Lung (tissue), 12 donors: Measurements from ENCODE around the gene C2CD3. TPM values are rescaled to one million over a fixed set of nuclear protein-coding genes. Genes with fewer than 3 reads are reported as not detected.

Experiments
- ATAC-seq: fragments of 200-7000 bp; cut with Tn5 transposase; one replicate; pipeline ENCODE4 v1.9.1; 2020; ENCODE audit warnings: moderate number of reproducible peaks; ENCODE audit not compliant: insufficient read depth, low FRiP score
- DNase-seq, 3 donors: peaks; one replicate each; pipeline ENCODE4 v3.0.0-alpha.2; 2013 to 2017
- H3K27ac ChIP-seq, 2 donors: one replicate each; pipeline ENCODE4 v1.5.1; 2013; ENCODE audit warnings: mild to moderate bottlenecking in 2 of 2, moderate library complexity in 2 of 2, control low read depth in 1 of 2, inconsistent platforms in 1 of 2, low read depth in 1 of 2, low read length in 1 of 2
- H3K27me3 ChIP-seq, 3 donors: one replicate each; pipeline ENCODE4 v1.5.1; 2013; ENCODE audit warnings: low read length in 2 of 3; ENCODE audit not compliant: control insufficient read depth in 3 of 3, insufficient read depth in 3 of 3
- H3K36me3 ChIP-seq, 4 donors: one replicate each; pipeline ENCODE4 v1.5.1; 2013; ENCODE audit warnings: low read length in 4 of 4, mild to moderate bottlenecking in 1 of 4, moderate library complexity in 1 of 4; ENCODE audit not compliant: control insufficient read depth in 4 of 4, insufficient read depth in 4 of 4
- H3K4me1 ChIP-seq, 5 donors: one replicate each; pipeline ENCODE4 v1.5.1; 2013; ENCODE audit warnings: low read length in 5 of 5, mild to moderate bottlenecking in 2 of 5, moderate library complexity in 1 of 5; ENCODE audit not compliant: control insufficient read depth in 5 of 5, insufficient read depth in 5 of 5
- H3K4me3 ChIP-seq: one replicate; pipeline ENCODE4 v1.5.1; 2013; ENCODE audit warnings: mild to moderate bottlenecking, control low read depth, moderate library complexity
- H3K9ac ChIP-seq, 2 donors: one replicate each; pipeline ENCODE4 v1.5.1; 2013; ENCODE audit warnings: low read length in 2 of 2, control low read depth in 1 of 2; ENCODE audit not compliant: insufficient read depth in 1 of 2
- H3K9me3 ChIP-seq, 4 donors: one replicate each; pipeline ENCODE4 v1.5.1; 2013; ENCODE audit warnings: low read length in 3 of 4, mild to moderate bottlenecking in 1 of 4, moderate library complexity in 1 of 4; ENCODE audit not compliant: control insufficient read depth in 4 of 4, insufficient read depth in 3 of 4
- WGBS, 2 donors: extraction: QIAGEN DNeasy Blood & Tissue Kit; methylation state at CpG; one replicate each; pipeline ENCODE4 v1.1.7; 2013; 5-methylcytosine and 5-hydroxymethylcytosine counted together
- polyA plus RNA-seq, 2 donors: library from polyadenylated mRNA; stranded (reverse); fragments of 200-250 nt; gene quantifications; one replicate each; pipeline ENCODE4 v1.2.1, GENCODE V29; 2013
- total RNA-seq, 2 donors: library from RNA; depleted of rRNA in 1 of 2; stranded (reverse); fragments of >200 nt in 1 of 2; gene quantifications; one replicate each; pipeline ENCODE4 v1.2.1, GENCODE V29; 2014 to 2021
- TF ChIP-seq, protein P1 (sequence below): IDR thresholded peaks from 2 replicates; pipeline ENCODE4 v1.5.1; 2012; ENCODE audit warnings: mild to moderate bottlenecking; ENCODE audit errors: control extremely low read depth, extremely low read depth
- donor health status: control.
- donor health status: control.
- donor health status: Bipolar disorder and iron deficiency.
- donor health status: healthy.
- donor health status: DM: yes; HTN: yes; CAD: no.

The C2CD3 gene
- total and polyA plus RNA-seq, 4 donors = 10.2 to 31.3 (median 20.7) TPM

- H3K27ac ChIP-seq = no peak overlapping the region
- no peak for DNase-seq
- peaks cover 11 to 41% (median 17%) of the 10 kb centered on the region in 4 donors for H3K36me3 ChIP-seq
- H3K9ac ChIP-seq = no peak overlapping the region
- TF ChIP-seq, protein P1, sequence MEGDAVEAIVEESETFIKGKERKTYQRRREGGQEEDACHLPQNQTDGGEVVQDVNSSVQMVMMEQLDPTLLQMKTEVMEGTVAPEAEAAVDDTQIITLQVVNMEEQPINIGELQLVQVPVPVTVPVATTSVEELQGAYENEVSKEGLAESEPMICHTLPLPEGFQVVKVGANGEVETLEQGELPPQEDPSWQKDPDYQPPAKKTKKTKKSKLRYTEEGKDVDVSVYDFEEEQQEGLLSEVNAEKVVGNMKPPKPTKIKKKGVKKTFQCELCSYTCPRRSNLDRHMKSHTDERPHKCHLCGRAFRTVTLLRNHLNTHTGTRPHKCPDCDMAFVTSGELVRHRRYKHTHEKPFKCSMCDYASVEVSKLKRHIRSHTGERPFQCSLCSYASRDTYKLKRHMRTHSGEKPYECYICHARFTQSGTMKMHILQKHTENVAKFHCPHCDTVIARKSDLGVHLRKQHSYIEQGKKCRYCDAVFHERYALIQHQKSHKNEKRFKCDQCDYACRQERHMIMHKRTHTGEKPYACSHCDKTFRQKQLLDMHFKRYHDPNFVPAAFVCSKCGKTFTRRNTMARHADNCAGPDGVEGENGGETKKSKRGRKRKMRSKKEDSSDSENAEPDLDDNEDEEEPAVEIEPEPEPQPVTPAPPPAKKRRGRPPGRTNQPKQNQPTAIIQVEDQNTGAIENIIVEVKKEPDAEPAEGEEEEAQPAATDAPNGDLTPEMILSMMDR = no peak
- WGBS, 2 donors = 91 to 100% methylated on average over 1 of the region's 1 CpG
- H3K27me3 ChIP-seq = no peaks in the 10 kb centered on the region
- no peak for ATAC-seq
- no peaks in the 10 kb centered on the region for H3K9me3 ChIP-seq
- no peaks in the 10 kb centered on the region for H3K4me1 ChIP-seq
- H3K4me3 ChIP-seq = no peak overlapping the region
Measured at GRCh38 chr11:74100735-74101134, 70.1 kb downstream of the C2CD3 start.

DNA sequence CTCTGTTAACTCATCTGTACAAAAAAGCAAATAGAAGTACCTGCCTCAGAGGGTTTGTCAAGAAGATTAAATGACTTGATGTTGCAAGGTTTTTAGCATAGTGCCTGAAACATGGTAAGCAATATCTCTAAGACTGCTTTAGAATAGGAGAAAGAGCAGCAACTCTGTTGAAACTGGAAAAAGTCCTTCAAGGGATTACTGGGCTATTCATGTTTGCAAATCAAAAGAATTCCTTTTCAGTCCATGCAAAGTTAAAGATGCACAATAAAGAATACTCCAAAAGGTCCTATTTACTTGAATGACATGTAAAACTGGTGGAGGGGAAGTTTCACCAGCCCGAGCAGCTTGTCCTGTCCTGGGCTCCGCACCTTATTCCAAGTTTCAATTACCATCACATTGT lies 70.6 kb downstream of the C2CD3 start:
- ATAC-seq (no peak), DNase-seq (no peak)
- H3K9me3 ChIP-seq = no peaks in the 10 kb centered on the region
- no peak overlapping the region for H3K9ac ChIP-seq
- H3K27ac ChIP-seq = no peak overlapping the region
- no peak overlapping the region for H3K4me3 ChIP-seq
- WGBS, 2 donors = 97 to 98% methylated on average over 2 of the region's 2 CpGs
- H3K4me1 ChIP-seq = no peaks in the 10 kb centered on the region
- H3K36me3 ChIP-seq = peaks cover 11 to 36% (median 14%) of the 10 kb centered on the region in 4 donors
- H3K27me3 ChIP-seq = no peaks in the 10 kb centered on the region
- TF ChIP-seq, protein P1 = no peak

DNA sequence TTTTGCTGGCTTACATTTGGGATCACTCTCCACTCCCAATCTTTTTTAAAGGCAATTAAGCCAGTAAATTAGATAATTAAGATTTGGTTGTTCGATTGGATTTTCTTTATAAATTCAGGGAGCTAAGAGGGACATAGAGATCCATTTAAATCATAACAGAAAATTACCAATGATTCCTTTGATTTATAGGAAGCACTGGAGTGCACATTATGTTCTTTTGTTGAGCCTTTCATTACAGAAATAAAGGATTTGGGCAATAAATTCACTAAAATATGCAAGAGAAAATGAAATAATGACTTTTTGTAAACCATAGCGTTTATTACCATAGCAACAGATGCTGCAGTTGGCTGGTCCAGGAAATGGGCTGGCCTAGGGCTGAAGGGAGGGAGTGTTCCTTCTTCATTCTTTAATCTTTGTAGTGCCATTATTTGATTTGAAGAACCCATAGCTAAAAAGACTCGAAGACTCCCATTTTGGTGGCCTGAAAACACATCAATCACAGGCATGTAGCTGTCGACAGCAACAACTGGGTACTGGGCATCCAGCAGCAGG lies 73.0 kb downstream of the C2CD3 start:
- H3K9ac ChIP-seq = no peak overlapping the region
- H3K27me3 ChIP-seq = no peaks in the 10 kb centered on the region
- no peaks in the 10 kb centered on the region for H3K4me1 ChIP-seq
- TF ChIP-seq, protein P1 = no peak
- no peak overlapping the region for H3K4me3 ChIP-seq
- H3K27ac ChIP-seq = no peak overlapping the region
- DNase-seq (no peak), ATAC-seq (no peak)
- H3K36me3 ChIP-seq = peaks cover 17 to 38% (median 24%) of the 10 kb centered on the region in 4 donors
- WGBS, 2 donors = 86 to 88% methylated on average over 4 of the region's 4 CpGs
- H3K9me3 ChIP-seq = no peaks in the 10 kb centered on the region

GRCh38 chr11:74094393-74094792 lies 76.4 kb downstream of the C2CD3 start:
- no peak overlapping the region for H3K9ac ChIP-seq
- ATAC-seq = no peak

More at GRCh38 chr11:74094393-74094792, 76.4 kb downstream of the C2CD3 start:
- 94 to 97% methylated on average over 4 of the region's 4 CpGs for WGBS, 2 donors
- H3K9me3 ChIP-seq = no peaks in the 10 kb centered on the region
- H3K36me3 ChIP-seq = peaks cover 20 to 39% (median 28%) of the 10 kb centered on the region in 4 donors
- H3K27me3 ChIP-seq = no peaks in the 10 kb centered on the region
- TF ChIP-seq, protein P1 = no peak
- H3K4me3 ChIP-seq = no peak overlapping the region
- DNase-seq = no peak
- H3K4me1 ChIP-seq = no peaks in the 10 kb centered on the region
- no peak overlapping the region for H3K27ac ChIP-seq
